A673 (cell line): ENCODE data around the gene MON1A. TPM values are rescaled to one million over a fixed set of nuclear protein-coding genes. Genes with fewer than 3 reads are reported as not detected.
"Not testable (repeated sequence)": the region's sequence is repeated elsewhere in the genome, so short reads cannot be mapped to it uniquely, and the experiment has no call there.

ENCODE experiments used
- BruUV-seq: library from RNA; stranded (reverse); fragments of 400-500 nt; replicated peaks from 2 replicates; lab custom pipeline; 2021; lab: Mats Ljungman, UMichigan
- CTCF ChIA-PET: fragments of 300-600 bp; sonication (Branson Sonifier 250); formaldehyde crosslinking; loops from one replicate; lab custom pipeline; 2022; ENCODE audit warnings: antibody characterized with exemption; lab: Charles Lee
- POLR2A ChIA-PET: fragments of 300-600 bp; sonication (Branson Sonifier 250); formaldehyde crosslinking; loops from one replicate; lab custom pipeline; 2022; ENCODE audit warnings: antibody characterized with exemption; ENCODE audit not compliant: low non-redundant PET; lab: Charles Lee
- DNase-seq: peaks from one replicate; pipeline ENCODE4 v3.0.0-alpha.2; 2015; ENCODE audit warnings: low spot score
- H3K27ac ChIP-seq: fragments of 200-600 bp; sonication (generic); 2 replicates; pipeline ENCODE4 v1.5.1; 2016; ENCODE audit warnings: mixed run types, low read depth, mild to moderate bottlenecking, mixed read lengths, antibody characterized with exemption, low read length; ENCODE audit not compliant: poor library complexity, severe bottlenecking
- H3K27me3 ChIP-seq: fragments of 200-600 bp; sonication (generic); replicated peaks from 2 replicates; pipeline ENCODE4 v1.6.1; 2017; ENCODE audit warnings: mixed run types, low read depth, mild to moderate bottlenecking, mixed read lengths, antibody characterized with exemption, low read length; ENCODE audit not compliant: insufficient read depth, poor library complexity
- H3K36me3 ChIP-seq: fragments of 200-600 bp; sonication (generic); 2 replicates; pipeline ENCODE4 v1.6.1; 2016; ENCODE audit warnings: mixed run types, mild to moderate bottlenecking, mixed read lengths, antibody characterized with exemption, low read length; ENCODE audit not compliant: insufficient read depth, poor library complexity, severe bottlenecking
- H3K4me1 ChIP-seq: fragments of 200-600 bp; sonication (generic); 2 replicates; pipeline ENCODE4 v1.6.1; 2017; ENCODE audit warnings: mixed run types, mild to moderate bottlenecking, mixed read lengths, antibody characterized with exemption, low read length; ENCODE audit not compliant: insufficient read depth, poor library complexity, severe bottlenecking
- H3K4me3 ChIP-seq: fragments of 200-600 bp; sonication (generic); 2 replicates; pipeline ENCODE4 v1.5.1; 2016; ENCODE audit warnings: low read depth, mixed run types, mild to moderate bottlenecking, mixed read lengths, low read length; ENCODE audit not compliant: poor library complexity, severe bottlenecking
- H3K9me3 ChIP-seq: fragments of 200-600 bp; sonication (generic); 2 replicates; pipeline ENCODE4 v1.6.1; 2016; ENCODE audit warnings: mixed run types, low read depth, mild to moderate bottlenecking, mixed read lengths, antibody characterized with exemption, low read length; ENCODE audit not compliant: poor library complexity, severe bottlenecking
- EZH2 ChIP-seq: fragments of 200-600 bp; sonication (generic); IDR thresholded peaks from 2 replicates; pipeline ENCODE4 v1.6.1; 2017; ENCODE audit warnings: borderline replicate concordance, low read depth, mild to moderate bottlenecking, mixed read lengths, antibody characterized with exemption, low read length; ENCODE audit not compliant: poor library complexity, severe bottlenecking
- intact Hi-C: fragments of 100-400 bp; cut with micrococcal nuclease; formaldehyde crosslinking; loops from one replicate; pipeline ENCODE4 v1.10.0; 2022; ENCODE audit not compliant: unreplicated experiment
- total RNA-seq: library from RNA; stranded (reverse); gene quantifications from 2 replicates; pipeline ENCODE4 v1.2.3, GENCODE V29; 2021
- TF ChIP-seq, protein P1 (sequence below): fragments of 300-800, 200-600 bp; sonication (generic); conservative IDR thresholded peaks from 2 replicates; pipeline ENCODE4 v1.5.1; 2017; ENCODE audit warnings: low read depth, mild to moderate bottlenecking, antibody characterized with exemption, low read length, moderate library complexity, mixed read lengths

MON1A gene
- total RNA-seq, 1 experiment from 2014 or later, result 7.5 TPM

DNA sequence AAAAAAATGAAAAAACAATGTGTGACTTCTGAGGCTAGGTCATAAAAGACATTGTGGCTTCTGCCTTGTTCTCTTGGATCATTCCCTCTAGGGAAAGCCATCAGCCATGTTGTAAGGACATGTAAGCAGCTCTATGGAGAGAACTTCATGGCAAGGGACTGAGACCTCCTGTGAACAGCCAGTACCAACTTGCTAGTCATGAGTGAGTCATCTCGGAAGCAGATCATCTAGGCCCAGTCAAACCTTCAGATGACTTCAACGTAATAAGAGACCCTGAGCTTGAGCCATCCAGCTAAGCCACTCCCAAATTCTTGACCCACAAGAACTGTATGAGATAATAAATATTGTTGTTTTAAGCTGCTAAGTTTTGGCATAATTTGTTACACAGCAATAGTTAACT is 4.9 kb downstream of the MON1A start:
- DNase-seq, result no peak
- ChIA-PET CTCF (no interaction called here), POLR2A (no interaction called here)
- Histone ChIP-seq H3K4me3 (no peak overlapping the region), H3K36me3 (no peaks in the 10 kb centered on the region), H3K27me3 (no peaks in the 10 kb centered on the region), H3K9me3 (no peaks in the 10 kb centered on the region), H3K27ac (no peak overlapping the region), H3K4me1 (no peaks in the 10 kb centered on the region)
- no TSS peak for BruUV-seq
- intact Hi-C loops, result no loop called here
- TF ChIP-seq EZH2, result no peak
- TF ChIP-seq, protein P1, sequence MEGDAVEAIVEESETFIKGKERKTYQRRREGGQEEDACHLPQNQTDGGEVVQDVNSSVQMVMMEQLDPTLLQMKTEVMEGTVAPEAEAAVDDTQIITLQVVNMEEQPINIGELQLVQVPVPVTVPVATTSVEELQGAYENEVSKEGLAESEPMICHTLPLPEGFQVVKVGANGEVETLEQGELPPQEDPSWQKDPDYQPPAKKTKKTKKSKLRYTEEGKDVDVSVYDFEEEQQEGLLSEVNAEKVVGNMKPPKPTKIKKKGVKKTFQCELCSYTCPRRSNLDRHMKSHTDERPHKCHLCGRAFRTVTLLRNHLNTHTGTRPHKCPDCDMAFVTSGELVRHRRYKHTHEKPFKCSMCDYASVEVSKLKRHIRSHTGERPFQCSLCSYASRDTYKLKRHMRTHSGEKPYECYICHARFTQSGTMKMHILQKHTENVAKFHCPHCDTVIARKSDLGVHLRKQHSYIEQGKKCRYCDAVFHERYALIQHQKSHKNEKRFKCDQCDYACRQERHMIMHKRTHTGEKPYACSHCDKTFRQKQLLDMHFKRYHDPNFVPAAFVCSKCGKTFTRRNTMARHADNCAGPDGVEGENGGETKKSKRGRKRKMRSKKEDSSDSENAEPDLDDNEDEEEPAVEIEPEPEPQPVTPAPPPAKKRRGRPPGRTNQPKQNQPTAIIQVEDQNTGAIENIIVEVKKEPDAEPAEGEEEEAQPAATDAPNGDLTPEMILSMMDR, result no peak

DNA sequence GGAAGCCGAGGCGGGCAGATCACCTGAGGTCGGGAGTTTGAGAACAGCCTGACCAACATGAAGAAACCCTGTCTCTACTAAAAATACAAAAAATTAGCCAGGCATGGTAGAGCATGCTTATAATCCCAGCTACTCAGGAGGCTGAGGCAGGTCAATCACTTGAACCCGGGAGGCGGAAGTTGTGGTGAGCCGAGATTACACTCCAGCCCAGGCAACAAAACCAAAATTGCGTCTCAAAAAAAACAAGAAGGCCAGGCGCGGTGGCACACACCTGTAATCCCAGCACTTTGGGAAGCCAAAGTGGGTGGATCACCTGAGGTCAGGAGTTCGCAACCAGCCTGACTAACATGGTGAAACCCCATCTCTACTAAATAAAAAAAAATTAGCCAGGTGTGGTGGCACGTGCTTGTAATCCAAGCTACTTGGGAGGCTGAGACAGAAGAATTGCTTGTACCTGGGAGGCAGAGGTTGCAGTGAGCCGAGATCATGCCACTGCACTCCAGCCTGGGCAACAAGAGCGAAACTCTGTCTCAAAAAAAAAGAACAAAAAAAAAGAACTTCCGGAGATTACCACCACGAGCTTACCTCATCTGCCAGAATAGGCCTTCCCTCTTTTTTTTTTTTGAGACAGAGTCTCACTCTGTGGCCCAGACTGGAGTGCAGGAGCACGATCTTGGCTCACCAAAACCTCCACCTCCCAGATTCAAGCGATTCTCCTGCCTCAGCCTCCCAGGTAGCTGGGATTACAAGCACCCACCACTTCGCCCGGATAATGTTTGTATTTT is 11.6 kb downstream of the MON1A start:
- H3K36me3 ChIP-seq, DNase-seq, H3K4me3 ChIP-seq, CTCF ChIA-PET, BruUV-seq, H3K27ac ChIP-seq, POLR2A ChIA-PET, H3K9me3 ChIP-seq, intact Hi-C loops, H3K4me1 ChIP-seq, H3K27me3 ChIP-seq: not testable (repeated sequence)

DNA sequence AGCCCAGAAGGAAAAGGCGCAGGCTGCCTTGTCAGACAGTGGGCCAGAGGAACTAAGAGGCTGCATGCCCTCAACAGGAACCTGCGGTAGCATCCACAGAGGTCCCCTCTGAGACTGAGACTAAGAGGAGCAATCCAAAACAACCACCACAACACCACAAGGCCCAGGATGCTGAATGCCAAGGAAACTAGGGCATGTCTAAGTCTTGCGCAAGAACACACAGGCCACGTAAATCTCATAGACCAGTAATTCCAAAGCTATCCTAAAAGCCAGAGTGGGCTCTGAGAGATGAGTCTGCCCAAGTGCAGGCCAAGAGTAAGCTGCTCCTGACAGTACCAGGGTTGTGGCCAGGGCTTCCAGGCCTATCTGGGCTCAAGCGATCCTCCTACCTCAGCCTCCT is 12.9 kb downstream of the MON1A start:
- Histone ChIP-seq H3K27me3 (no peaks in the 10 kb centered on the region), H3K27ac (no peak overlapping the region), H3K4me1 (no peaks in the 10 kb centered on the region), H3K36me3 (no peaks in the 10 kb centered on the region), H3K9me3 (no peaks in the 10 kb centered on the region), H3K4me3 (no peak overlapping the region)
- no peak for DNase-seq
- ChIA-PET CTCF (no interaction called here), POLR2A (no interaction called here)
- intact Hi-C loops, result no loop called here
- TF ChIP-seq EZH2, result no peak
- TF ChIP-seq, protein P1, result no peak
- BruUV-seq, result no TSS peak

DNA sequence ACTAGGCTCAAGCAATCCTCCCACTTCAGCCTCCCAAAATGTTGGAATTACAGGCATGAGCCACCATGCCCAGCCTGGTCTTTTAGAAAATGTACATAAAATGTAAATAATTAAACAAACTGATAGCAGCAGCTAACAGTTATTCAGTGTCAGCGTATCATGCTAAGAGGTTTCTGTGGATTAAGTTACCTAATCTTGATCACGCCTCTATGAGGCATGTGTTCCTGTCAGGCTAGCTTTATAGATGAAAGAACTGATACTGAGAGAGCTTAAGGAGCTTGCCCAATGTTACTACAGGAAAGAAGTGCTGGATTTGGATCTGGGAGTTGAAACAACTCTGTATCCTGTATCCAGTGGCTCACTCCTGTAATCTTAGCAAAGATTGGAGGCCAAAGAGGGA is 14.7 kb downstream of the MON1A start:
- Histone ChIP-seq H3K27me3 (no peaks in the 10 kb centered on the region), H3K4me3 (no peak overlapping the region), H3K36me3 (no peaks in the 10 kb centered on the region), H3K4me1 (no peaks in the 10 kb centered on the region), H3K27ac (no peak overlapping the region), H3K9me3 (no peaks in the 10 kb centered on the region)
- POLR2A ChIA-PET, result no interaction called here
- intact Hi-C loops, result no loop called here
- BruUV-seq, result no TSS peak
- no peak for TF ChIP-seq EZH2
- TF ChIP-seq, protein P1, result no peak
- DNase-seq, result no peak
- CTCF ChIA-PET, result no interaction called here
